Measurements from ENCODE around the gene NHERF2.
A peak's percentile ranks its signal among the peaks of the same experiment; 100 is the strongest.

The NHERF2 gene

DNA sequence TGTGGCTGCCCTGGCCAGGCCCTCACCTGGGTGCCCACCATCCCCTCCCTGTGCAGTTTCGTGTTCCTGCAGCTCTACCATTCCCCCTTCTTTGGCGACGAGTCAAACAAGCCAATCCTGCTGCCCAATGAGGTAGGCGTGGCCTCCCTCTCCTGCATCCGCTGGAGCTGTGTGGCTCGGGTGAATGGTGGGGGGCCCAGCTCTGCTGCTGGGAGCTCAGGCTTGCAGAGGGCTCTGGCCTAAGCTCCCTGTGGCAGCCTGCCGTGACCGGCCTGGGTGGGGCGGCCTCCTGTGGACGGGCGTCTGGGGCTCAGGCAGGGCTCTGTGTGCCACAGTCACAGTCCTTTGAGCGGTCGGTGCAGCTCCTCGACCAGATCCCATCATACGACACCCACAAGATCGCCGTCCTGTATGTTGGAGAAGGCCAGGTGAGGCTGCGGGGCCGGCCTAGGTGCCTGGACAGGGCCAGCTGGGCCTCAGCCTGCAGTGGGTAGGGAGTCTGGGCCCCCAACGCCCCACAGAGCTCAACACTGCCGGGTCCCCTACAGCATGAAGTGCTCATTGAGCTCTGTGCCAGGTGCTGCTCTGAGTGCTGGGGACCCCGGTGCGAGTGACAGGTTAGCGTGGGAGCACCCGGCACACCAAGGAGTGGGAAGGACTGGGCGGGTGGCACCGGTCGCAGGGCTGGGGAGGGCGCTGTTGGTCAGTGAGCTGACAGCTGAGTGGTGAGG lies 58.4 kb downstream of the NHERF2 start:
- no peak for DNase-seq

GRCh38 chr16:2085669-2086068 lies 59.0 kb downstream of the NHERF2 start:
- DNase-seq: peak; percentile 32

DNA sequence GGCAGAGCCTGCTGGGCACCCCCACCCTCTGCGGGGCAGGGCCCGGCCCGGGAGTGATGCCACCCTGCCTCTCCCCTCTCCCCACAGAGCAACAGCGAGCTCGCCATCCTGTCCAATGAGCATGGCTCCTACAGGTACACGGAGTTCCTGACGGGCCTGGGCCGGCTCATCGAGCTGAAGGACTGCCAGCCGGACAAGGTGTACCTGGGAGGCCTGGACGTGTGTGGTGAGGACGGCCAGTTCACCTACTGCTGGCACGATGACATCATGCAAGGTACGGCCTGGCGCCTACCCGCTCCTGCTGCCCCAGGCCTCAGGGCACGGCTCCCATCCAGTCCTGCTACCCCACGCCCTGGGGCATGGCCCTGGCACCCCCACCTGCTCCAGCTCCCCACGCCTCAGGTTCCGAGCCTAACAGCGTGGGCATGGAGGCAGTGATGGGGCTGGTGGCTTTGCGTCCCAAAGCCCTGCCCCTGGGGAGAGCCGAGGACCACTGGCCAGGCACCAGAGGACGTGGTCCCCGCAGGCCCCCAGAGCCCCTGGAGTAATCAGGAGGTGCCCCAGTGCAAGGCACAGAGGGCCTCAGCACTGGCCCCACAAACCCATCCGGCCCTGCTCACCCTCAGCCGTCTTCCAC lies 59.5 kb downstream of the NHERF2 start:
- DNase-seq: no peak

- DNase-seq: no peak
These were observed 60.4 kb downstream of the NHERF2 start for GRCh38 chr16:2086812-2087747.

DNA sequence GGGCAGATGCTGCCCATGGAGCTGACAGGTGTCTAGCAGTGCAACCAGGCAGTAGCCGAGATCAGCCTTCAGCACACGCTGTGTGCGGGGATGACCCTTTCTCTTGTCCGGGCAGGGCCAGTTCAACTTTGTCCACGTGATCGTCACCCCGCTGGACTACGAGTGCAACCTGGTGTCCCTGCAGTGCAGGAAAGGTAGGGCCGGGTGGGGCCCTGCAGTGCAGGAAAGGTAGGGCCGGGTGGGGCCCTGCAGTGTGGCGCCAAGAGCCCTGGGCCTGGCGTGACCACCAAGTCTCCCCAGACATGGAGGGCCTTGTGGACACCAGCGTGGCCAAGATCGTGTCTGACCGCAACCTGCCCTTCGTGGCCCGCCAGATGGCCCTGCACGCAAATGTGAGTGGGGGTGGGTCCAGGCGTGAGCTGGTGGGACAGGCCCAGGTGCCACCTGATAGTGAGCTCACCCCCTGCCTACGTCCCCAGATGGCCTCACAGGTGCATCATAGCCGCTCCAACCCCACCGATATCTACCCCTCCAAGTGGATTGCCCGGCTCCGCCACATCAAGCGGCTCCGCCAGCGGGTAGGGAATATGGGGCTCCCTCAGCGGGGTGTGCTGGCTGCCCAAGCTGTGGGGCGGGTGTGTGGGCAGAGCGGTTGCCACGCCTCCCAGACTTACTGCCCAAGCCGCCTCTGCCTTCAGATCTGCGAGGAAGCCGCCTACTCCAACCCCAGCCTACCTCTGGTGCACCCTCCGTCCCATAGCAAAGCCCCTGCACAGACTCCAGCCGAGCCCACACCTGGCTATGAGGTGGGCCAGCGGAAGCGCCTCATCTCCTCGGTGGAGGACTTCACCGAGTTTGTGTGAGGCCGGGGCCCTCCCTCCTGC lies 61.3 kb downstream of the NHERF2 start:
- DNase-seq: no peak

All from NCI-H82 (cell line).